Adrenal gland (tissue), 12 donors: ENCODE data around the gene CREBBP. TPM values are rescaled to one million over a fixed set of nuclear protein-coding genes. Genes with fewer than 3 reads are reported as not detected.

ENCODE experiments used
- DNase-seq, 7 donors: peaks; one replicate each; pipeline ENCODE4 v3.0.0-alpha.2; 2019 to 2020
- H3K27ac ChIP-seq, 5 donors: fragments of 200-600 bp; sonication (generic) in 4 of 5; 1 replicate in 3 of 5; 2 replicates in 2 of 5; pipeline versions ENCODE4 v1.5.1 to v1.8.0; 2016 to 2020; ENCODE audit warnings: mild to moderate bottlenecking in 1 of 5
- H3K27me3 ChIP-seq: fragments of 200-600 bp; 2 replicates; pipeline ENCODE4 v1.8.0; 2021
- H3K36me3 ChIP-seq, 2 donors: fragments of 200-600 bp; replicated peaks in 1 of 2; 1 replicate in 1 of 2; 2 replicates in 1 of 2; pipeline versions ENCODE4 v1.5.1 to v1.8.0; 2018 to 2022
- H3K4me1 ChIP-seq, 2 donors: fragments of 200-600 bp; replicated peaks in 1 of 2; 1 replicate in 1 of 2; 2 replicates in 1 of 2; pipeline versions ENCODE4 v1.5.1 to v1.8.0; 2018 to 2021
- H3K4me3 ChIP-seq, 4 donors: fragments of 200-600 bp; sonication (generic) in 3 of 4; one replicate each; pipeline ENCODE4 v1.5.1; 2016 to 2018
- H3K9me3 ChIP-seq, 3 donors: fragments of 200-600 bp; sonication (generic) in 1 of 3; replicated peaks in 1 of 3; 1 replicate in 2 of 3; 2 replicates in 1 of 3; pipeline versions ENCODE4 v1.5.1 to v1.8.0; 2016 to 2021
- CTCF ChIP-seq, 6 experiments: fragments of 450-650 bp in 4 of 6; fragments of 200-600 bp in 2 of 6; sonication (generic) in 1 of 6; IDR thresholded peaks; 1 replicate in 5 of 6; 2 replicates in 1 of 6; pipeline versions ENCODE4 v1.5.1 to v1.8.0; 2016 to 2021; ENCODE audit warnings: antibody characterized with exemption in 6 of 6, mild to moderate bottlenecking in 2 of 6, moderate library complexity in 1 of 6
- POLR2A ChIP-seq, 2 donors: fragments of 450-650 bp; IDR thresholded peaks; one replicate each; pipeline ENCODE4 v1.6.1; 2017; ENCODE audit warnings: antibody characterized with exemption in 2 of 2, mild to moderate bottlenecking in 2 of 2, moderate library complexity in 1 of 2
- WGBS, 4 donors: extraction: QIAGEN DNeasy Blood & Tissue Kit in 2 of 4; methylation state at CpG; one replicate each; pipeline versions ENCODE4 v1.1.5 to v1.1.7; 2013 to 2017; 5-methylcytosine and 5-hydroxymethylcytosine counted together
- intact Hi-C, 2 donors: fragments of 100-400 bp; cut with DNase I; formaldehyde crosslinking; loops; one replicate each; pipeline versions ENCODE4 v1.14.1 to v1.15.0; 2022 to 2023
- polyA plus RNA-seq, 3 donors: library from polyadenylated mRNA; stranded (reverse); fragments of 200-250 nt in 2 of 3; fragments of 350-450 nt in 1 of 3; fragmentation: Illumina TruSeq in 1 of 3; extraction: RNeasy Lipid Tissue Mini Kit (QIAGEN cat#74804) in 1 of 3; gene quantifications; one replicate each; pipeline ENCODE4 v1.2.3, GENCODE V29; 2013 to 2014
- total RNA-seq, 9 donors: library from RNA; depleted of rRNA in 4 of 9; stranded (reverse); fragments of >200 nt in 4 of 9; fragments of 120-200 nt in 1 of 9; fragmentation: NEBNext Ultra II Directional in 1 of 9; extraction: Animal tissue kit (Norgen Biotek cat#: 25700) in 1 of 9; gene quantifications; one replicate each; pipeline versions ENCODE4 v1.1.0 to v1.2.4, GENCODE V29; 2013 to 2023
- donor health status: healthy with polysubstance abuse.
- donor health status: Bipolar disorder and iron deficiency.
- donor health status: DM: yes; HTN: yes; CAD: no.
- donor health status: DM: no; HTN: no; CAD: no.
- donor health status: DM: no; HTN: no; CAD: no.
- donor health status: DM: yes; HTN: yes; CAD: no.

CREBBP gene
- total and polyA plus RNA-seq, 12 donors: 13.7 to 67.7 (median 44.1) TPM

- no peak for TF ChIP-seq CTCF (IDR thresholded peaks at IDR 0.05)
- no peak for TF ChIP-seq POLR2A (IDR thresholded peaks at IDR 0.05)
- H3K9me3 ChIP-seq: no peaks in the 10 kb centered on the region
- H3K36me3 ChIP-seq: peaks cover 0 to 18% of the 10 kb centered on the region in 2 donors
- no peak overlapping the region for H3K27ac ChIP-seq
- no peaks in the 10 kb centered on the region for H3K27me3 ChIP-seq
- peaks cover 0 to 38% of the 10 kb centered on the region in 2 donors for H3K4me1 ChIP-seq
- no peak overlapping the region for H3K4me3 ChIP-seq
- intact Hi-C loops: no loop called here
- no peak for DNase-seq
Measured at GRCh38 chr16:3846087-3846486, 34.4 kb downstream of the CREBBP start.

DNA sequence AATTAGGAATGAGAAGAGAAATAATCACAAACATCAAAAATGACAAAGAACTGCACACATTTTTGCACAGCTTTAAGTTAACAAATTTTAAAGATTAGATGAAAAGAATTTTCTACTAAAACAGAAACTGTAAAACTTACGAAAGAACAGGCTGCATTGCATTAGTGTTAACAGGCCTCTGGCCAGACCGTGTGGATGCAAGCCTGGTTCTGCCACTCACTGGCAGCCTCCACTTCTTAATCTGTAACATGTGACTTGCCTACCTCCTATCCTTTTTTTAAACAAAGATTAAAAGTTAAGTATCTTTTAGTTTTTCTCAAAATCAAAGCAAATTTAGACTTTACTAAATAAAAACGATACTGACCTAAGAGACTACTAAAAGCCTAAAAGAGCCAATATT, 37.5 kb downstream of the CREBBP start:
- Histone ChIP-seq H3K9me3 (no peaks in the 10 kb centered on the region), H3K4me3 (no peak overlapping the region), H3K27me3 (no peaks in the 10 kb centered on the region), H3K36me3 (no peaks in the 10 kb centered on the region), H3K4me1 (peaks cover 0 to 42% of the 10 kb centered on the region in 2 donors), H3K27ac (no peak overlapping the region)
- intact Hi-C loops: no loop called here
- peak in 1 of 7 donors; percentile 44 for DNase-seq
- TF ChIP-seq CTCF (IDR thresholded peaks at IDR 0.05) (no peak), POLR2A (IDR thresholded peaks at IDR 0.05) (no peak)
- 49 to 64% (median 57%) methylated on average over 3 of the region's 3 CpGs for WGBS, 4 donors

GRCh38 chr16:3841729-3842508, 38.6 kb downstream of the CREBBP start:
- WGBS, 4 donors: 54 to 60% (median 57%) methylated on average over 10 of the region's 10 CpGs
- intact Hi-C loops: no loop called here

More at GRCh38 chr16:3841729-3842508, 38.6 kb downstream of the CREBBP start:
- Histone ChIP-seq H3K4me1 (peaks cover 0 to 35% of the 10 kb centered on the region in 2 donors), H3K27ac (no peak overlapping the region), H3K9me3 (no peaks in the 10 kb centered on the region), H3K4me3 (no peak overlapping the region), H3K36me3 (no peaks in the 10 kb centered on the region), H3K27me3 (no peaks in the 10 kb centered on the region)
- no peak for DNase-seq
- no peak for TF ChIP-seq POLR2A (IDR thresholded peaks at IDR 0.05)
- no peak for TF ChIP-seq CTCF (IDR thresholded peaks at IDR 0.05)
